Skeletal muscle tissue (tissue), 4 donors: ENCODE data around the gene MYO3A. TPM values are rescaled to one million over a fixed set of nuclear protein-coding genes. Genes with fewer than 3 reads are reported as not detected.

Experiments
- H3K27ac ChIP-seq: one replicate; pipeline ENCODE4 v1.7.0; 2013; ENCODE audit warnings: mild to moderate bottlenecking, low read depth, low read length, inconsistent platforms
- H3K27me3 ChIP-seq, 3 donors: one replicate each; pipeline ENCODE4 v1.7.0; 2013; ENCODE audit warnings: low read length in 3 of 3; ENCODE audit not compliant: control insufficient read depth in 3 of 3, insufficient read depth in 3 of 3
- H3K36me3 ChIP-seq, 3 donors: one replicate each; pipeline ENCODE4 v1.7.0; 2013; ENCODE audit warnings: low read length in 3 of 3; ENCODE audit not compliant: control insufficient read depth in 3 of 3, insufficient read depth in 3 of 3
- H3K4me1 ChIP-seq, 3 donors: one replicate each; pipeline ENCODE4 v1.7.0; 2013; ENCODE audit warnings: low read length in 3 of 3, mild to moderate bottlenecking in 3 of 3; ENCODE audit not compliant: control insufficient read depth in 3 of 3, insufficient read depth in 3 of 3
- H3K4me3 ChIP-seq, 3 donors: one replicate each; pipeline ENCODE4 v1.7.0; 2013; ENCODE audit warnings: low read length in 3 of 3
- H3K9ac ChIP-seq, 3 donors: one replicate each; pipeline ENCODE4 v1.7.0; 2013; ENCODE audit warnings: low read length in 3 of 3, mild to moderate bottlenecking in 3 of 3, moderate library complexity in 2 of 3, low read depth in 1 of 3
- H3K9me3 ChIP-seq, 3 donors: one replicate each; pipeline ENCODE4 v1.7.0; 2013; ENCODE audit warnings: low read length in 3 of 3; ENCODE audit not compliant: control insufficient read depth in 3 of 3
- total RNA-seq: library from RNA; depleted of rRNA; stranded (reverse); fragments of >200 nt; gene quantifications from one replicate; pipeline ENCODE4 v1.2.3, GENCODE V29; 2014
- donor health status: Osteomylitis.

The MYO3A gene
- total RNA-seq, 1 donor from 2014 or later = 1.0 TPM

DNA sequence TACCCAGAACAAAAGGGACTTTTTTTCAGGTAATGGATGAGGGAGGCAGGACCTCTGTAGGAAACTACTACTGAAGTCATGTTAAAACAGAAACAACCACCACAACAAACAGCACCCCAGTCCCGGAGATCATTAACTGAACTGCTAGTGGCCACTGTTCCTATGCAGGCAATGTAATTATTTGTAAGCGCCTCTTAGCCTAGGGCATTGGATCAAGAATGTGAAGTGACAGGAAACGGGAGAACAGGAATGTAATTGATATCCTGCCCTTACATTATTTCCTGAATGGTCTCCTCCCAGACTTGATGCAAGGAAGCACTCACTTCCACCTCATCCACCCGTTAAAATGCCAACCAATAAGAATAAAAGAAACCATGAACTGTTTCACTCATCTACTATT is 265.8 kb downstream of the MYO3A start:
- Histone ChIP-seq H3K27ac (no peak overlapping the region), H3K9ac (no peak overlapping the region), H3K9me3 (no peaks in the 10 kb centered on the region), H3K4me3 (no peak overlapping the region), H3K4me1 (no peaks in the 10 kb centered on the region), H3K36me3 (no peaks in the 10 kb centered on the region), H3K27me3 (no peaks in the 10 kb centered on the region)

DNA sequence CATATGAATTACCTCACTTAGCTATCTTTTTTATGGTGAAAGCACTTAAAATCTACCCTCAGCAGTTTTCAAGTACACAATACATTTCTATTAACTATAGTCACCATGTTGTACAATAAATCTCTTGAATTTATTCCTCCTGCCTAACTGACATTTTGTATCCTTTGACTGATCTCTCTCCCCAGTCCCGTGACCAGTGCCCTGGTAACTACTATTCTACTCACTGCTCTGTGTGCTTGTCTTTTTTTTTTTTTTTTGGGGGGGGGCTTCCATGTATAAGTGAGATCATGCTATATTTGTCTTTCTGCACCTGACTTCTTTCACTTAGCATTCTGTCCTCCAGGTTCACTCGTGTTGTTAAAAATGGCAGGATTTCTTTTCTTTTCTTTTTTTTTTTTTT is 271.2 kb downstream of the MYO3A start:
- H3K9ac ChIP-seq = no peak overlapping the region
- no peaks in the 10 kb centered on the region for H3K4me1 ChIP-seq
- H3K9me3 ChIP-seq = no peaks in the 10 kb centered on the region
- no peaks in the 10 kb centered on the region for H3K36me3 ChIP-seq
- no peak overlapping the region for H3K4me3 ChIP-seq
- no peaks in the 10 kb centered on the region for H3K27me3 ChIP-seq
- H3K27ac ChIP-seq = no peak overlapping the region

- H3K4me3 ChIP-seq = no peak overlapping the region
- H3K9ac ChIP-seq = no peak overlapping the region
- no peaks in the 10 kb centered on the region for H3K9me3 ChIP-seq
- H3K36me3 ChIP-seq = no peaks in the 10 kb centered on the region
- H3K27ac ChIP-seq = no peak overlapping the region
- H3K27me3 ChIP-seq = peaks cover 51 to 58% (median 54%) of the 10 kb centered on the region in 3 donors
- peaks cover 0 to 3% (median 0%) of the 10 kb centered on the region in 3 donors for H3K4me1 ChIP-seq
Observed at GRCh38 chr10:26211781-26212444, 277.9 kb downstream of the MYO3A start.

- H3K4me3 ChIP-seq = no peak overlapping the region
- no peak overlapping the region for H3K9ac ChIP-seq
- peaks cover 57 to 64% (median 60%) of the 10 kb centered on the region in 3 donors for H3K27me3 ChIP-seq
- H3K36me3 ChIP-seq = no peaks in the 10 kb centered on the region
- peaks cover 0 to 3% (median 0%) of the 10 kb centered on the region in 3 donors for H3K4me1 ChIP-seq
- H3K27ac ChIP-seq = no peak overlapping the region
- H3K9me3 ChIP-seq = no peaks in the 10 kb centered on the region
Observed at GRCh38 chr10:26212511-26212910, 278.5 kb downstream of the MYO3A start.

DNA sequence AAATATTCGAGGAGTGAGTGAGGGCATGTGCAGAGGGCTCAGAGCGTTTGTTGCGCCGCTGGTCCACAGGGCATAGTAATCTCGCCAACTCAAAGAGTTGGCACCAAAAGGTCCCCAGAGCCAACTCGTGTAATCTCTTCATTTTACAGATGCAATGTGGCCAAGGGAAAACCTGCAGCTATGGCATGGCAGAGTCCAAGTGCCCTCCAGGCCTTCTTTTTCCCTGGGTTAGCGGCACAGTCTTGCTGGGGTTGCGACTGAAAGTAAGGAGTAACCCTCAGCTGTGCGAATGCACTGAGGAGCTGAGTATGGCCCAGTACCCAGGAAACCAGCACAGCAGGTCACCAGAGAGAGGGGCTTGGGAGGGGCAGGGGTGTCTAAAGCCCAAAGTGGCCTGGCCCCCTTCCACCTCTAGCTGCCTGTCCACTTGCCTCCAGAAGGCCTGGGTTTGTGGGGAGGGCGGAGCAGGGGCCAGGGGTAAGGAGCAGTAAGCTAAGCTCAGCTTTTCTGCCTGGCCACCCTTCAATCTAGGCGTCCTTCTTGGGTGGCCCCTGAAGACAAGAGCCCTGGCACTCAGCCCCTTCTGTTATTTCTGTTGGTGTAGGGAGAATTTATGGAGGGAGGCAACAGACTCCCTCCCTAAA is 279.2 kb downstream of the MYO3A start:
- H3K4me3 ChIP-seq = no peak overlapping the region
- no peaks in the 10 kb centered on the region for H3K36me3 ChIP-seq
- no peak overlapping the region for H3K27ac ChIP-seq
- peaks cover 0 to 3% (median 0%) of the 10 kb centered on the region in 3 donors for H3K4me1 ChIP-seq
- no peak overlapping the region for H3K9ac ChIP-seq
- H3K27me3 ChIP-seq = peaks cover 65 to 70% (median 68%) of the 10 kb centered on the region in 3 donors
- H3K9me3 ChIP-seq = no peaks in the 10 kb centered on the region

DNA sequence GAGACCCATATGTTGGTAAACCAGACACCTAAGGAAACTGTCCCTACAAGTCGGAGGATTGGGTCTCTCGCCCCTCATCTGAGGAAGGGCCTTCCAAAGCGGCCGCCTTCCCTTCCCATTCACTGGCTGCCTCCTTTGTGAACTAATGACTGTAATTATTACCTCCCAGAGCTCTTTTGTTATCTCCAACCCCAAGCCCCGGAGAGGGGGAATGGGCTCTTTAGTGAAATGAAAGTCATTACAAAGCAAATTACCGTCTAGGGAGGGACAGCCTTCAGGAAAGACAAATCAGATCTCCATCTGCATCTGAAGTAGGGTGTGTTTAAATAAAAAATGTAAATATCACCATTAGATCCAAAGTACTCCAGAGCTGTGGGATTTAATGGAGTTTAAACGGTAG is 280.0 kb downstream of the MYO3A start:
- Histone ChIP-seq H3K4me3 (no peak overlapping the region), H3K4me1 (peaks cover 0 to 3% (median 0%) of the 10 kb centered on the region in 3 donors), H3K9ac (no peak overlapping the region), H3K27me3 (peaks cover 72 to 78% (median 74%) of the 10 kb centered on the region in 3 donors), H3K36me3 (no peaks in the 10 kb centered on the region), H3K9me3 (no peaks in the 10 kb centered on the region), H3K27ac (no peak overlapping the region)

- H3K27ac ChIP-seq = no peak overlapping the region
- no peaks in the 10 kb centered on the region for H3K36me3 ChIP-seq
- H3K4me1 ChIP-seq = peaks cover 0 to 3% (median 0%) of the 10 kb centered on the region in 3 donors
- no peak overlapping the region for H3K9ac ChIP-seq
- H3K9me3 ChIP-seq = no peaks in the 10 kb centered on the region
- H3K4me3 ChIP-seq = no peak overlapping the region
- H3K27me3 ChIP-seq = peaks cover 78 to 83% (median 80%) of the 10 kb centered on the region in 3 donors
Observed at GRCh38 chr10:26214551-26215395, 280.7 kb downstream of the MYO3A start.

- Histone ChIP-seq H3K27ac (no peak overlapping the region), H3K9me3 (no peaks in the 10 kb centered on the region), H3K36me3 (no peaks in the 10 kb centered on the region), H3K27me3 (peaks cover 82 to 90% (median 85%) of the 10 kb centered on the region in 3 donors), H3K4me3 (no peak overlapping the region), H3K9ac (no peak overlapping the region), H3K4me1 (peaks cover 0 to 3% (median 0%) of the 10 kb centered on the region in 3 donors)
Observed at GRCh38 chr10:26215396-26215934, 281.4 kb downstream of the MYO3A start.

- Histone ChIP-seq H3K4me1 (peaks cover 0 to 3% (median 0%) of the 10 kb centered on the region in 3 donors), H3K9me3 (no peaks in the 10 kb centered on the region), H3K36me3 (no peaks in the 10 kb centered on the region), H3K9ac (no peak overlapping the region), H3K27ac (no peak overlapping the region), H3K27me3 (peaks cover 80 to 88% (median 86%) of the 10 kb centered on the region in 3 donors), H3K4me3 (no peak overlapping the region)
Observed at GRCh38 chr10:26215935-26216584, 282.0 kb downstream of the MYO3A start.
